GM19455 (cell line): ENCODE results near the gene UCK1.
"Not testable (repeated sequence)": the region's sequence is repeated elsewhere in the genome, so short reads cannot be mapped to it uniquely, and the experiment has no call there.

Experiments
- ATAC-seq: cut with Tn5 transposase; IDR thresholded peaks from one replicate; pipeline ENCODE4 v1.9.1; 2021; ENCODE audit not compliant: unreplicated experiment

UCK1 gene

DNA sequence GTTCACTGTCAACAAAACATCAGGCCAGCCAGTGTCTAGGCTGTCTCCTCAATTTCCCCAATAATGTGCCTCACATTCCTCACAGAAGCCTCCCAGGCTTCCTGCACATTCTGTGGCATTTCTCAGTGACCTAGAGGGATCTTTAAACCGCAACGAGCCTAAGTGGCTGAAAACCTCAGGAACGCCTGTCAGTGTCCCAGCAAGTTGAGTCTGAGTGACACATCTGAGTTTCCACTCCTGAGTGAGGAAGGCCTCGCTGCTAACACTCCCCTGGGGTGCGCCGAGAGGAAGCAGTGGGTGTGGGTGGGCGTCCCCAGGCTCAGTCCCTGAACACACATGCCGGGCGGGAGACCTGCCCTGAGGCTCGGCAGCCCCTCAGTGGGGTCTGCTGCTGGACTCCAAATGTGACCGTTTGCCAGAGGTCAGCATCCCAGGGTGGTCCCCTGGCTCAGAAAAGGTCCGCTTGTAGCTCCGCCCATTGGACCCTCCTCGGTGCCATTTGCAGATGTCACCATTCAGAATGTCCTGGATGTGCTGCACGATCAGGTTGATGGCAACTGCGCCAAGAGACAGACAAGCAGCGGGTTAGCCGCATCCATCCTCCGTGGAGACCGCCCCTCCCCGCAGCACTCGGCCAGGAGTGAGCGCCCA, 6.3 kb downstream of the UCK1 start:
- ATAC-seq: no peak

- ATAC-seq: no peak
Observed at GRCh38 chr9:131523451-131524435, 7.3 kb downstream of the UCK1 start.

DNA sequence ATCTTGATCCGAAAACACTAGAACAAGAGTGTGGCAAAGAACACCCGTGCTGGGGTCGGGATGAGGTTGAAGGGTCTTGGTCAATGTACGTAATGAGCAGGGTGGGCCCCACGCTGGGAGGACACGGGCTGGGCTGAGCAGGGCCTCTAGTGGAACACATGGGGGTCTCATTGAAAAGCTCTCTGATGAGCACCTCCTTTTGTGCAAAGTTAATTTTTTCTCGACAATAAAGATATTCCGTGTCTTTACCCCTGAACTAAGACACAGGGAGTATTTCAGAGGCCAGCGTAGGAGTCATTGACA, 8.0 kb downstream of the UCK1 start:
- ATAC-seq: no peak

DNA sequence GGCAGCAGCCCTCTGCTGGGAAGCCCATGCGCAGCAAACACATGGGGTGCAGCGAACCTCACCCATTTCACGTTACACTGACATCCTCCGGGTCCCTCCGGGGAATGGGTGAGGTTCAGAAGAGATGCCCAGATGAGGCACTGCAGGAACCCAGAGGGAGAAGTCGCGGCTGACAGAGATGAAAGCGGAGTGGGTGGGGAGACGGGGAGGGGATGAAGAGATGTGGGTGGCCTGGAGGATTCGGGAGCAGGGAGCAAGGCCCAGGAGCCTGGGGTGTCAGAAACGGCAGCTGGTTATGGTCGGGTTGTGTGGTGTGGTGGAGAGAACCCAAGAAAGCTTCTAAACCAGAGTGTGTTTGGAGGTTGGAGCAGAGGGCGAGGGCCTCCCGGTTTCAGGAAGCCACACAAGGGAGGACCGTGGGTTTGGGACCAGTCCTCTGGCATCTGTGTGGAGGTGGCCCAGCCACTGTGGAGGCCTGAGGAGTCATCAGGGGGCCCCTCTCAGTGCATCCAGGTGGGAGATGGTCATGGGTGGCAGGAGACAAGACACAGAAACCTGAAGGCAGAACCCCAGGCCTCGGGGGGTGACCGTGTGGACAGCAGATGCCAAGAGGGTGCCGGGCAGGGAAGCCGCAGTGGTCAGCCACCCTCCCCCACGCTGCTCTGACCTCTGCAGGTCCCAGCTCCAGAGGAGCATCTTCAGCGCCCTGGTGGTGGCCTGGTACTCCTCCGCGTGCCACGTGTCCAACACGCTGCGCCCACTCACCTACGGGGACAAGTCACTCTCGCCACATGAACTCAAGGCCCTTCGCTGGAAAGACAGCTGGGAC, 8.6 kb downstream of the UCK1 start:
- ATAC-seq: no peak

- no peak for ATAC-seq
Observed at GRCh38 chr9:131521822-131522221, 9.2 kb downstream of the UCK1 start.

DNA sequence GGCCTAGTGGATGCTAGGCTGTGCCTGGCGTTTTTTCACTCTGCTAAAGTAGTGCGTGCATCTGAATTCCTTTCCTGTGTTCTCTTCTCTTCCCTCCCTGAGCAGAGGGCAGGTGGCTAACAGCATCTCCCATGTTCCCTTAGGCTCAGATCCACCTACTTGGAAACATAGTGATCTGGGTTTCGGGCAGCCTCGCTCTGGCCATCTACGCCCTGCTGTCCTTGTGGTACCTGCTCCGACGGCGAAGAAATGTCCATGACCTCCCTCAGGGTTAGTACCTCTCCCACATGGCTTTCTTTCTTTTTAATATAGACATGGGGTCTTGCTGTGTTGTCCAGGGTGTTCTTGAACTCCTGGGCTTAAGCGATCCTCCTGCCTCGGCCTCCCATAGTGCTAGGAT, 9.9 kb downstream of the UCK1 start:
- no peak for ATAC-seq

- ATAC-seq: no peak
Observed at GRCh38 chr9:131520503-131520902, 10.6 kb downstream of the UCK1 start.

GRCh38 chr9:131518553-131518952, 12.5 kb downstream of the UCK1 start:
- ATAC-seq: no peak

DNA sequence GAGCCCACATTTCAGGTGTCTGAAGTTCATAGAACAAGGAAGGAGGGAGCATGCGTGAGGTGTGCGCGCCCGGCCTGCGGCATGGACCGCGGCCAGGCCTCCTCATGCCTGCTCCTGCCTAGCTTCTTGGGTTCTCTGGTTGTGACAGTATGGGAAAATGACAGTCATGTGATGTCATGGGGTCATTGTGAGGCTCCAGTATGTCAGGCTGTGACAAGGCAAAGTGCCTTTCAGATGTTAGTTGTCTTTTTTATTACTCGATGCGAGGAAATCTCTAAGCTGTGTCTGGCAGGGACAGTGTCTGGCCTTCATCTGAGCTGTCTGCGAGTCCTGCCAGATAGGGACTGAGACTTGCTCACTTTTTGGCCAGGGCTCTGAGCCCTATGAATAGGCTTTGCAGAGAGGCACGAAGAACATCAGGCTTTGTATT, 13.3 kb downstream of the UCK1 start:
- no peak for ATAC-seq

DNA sequence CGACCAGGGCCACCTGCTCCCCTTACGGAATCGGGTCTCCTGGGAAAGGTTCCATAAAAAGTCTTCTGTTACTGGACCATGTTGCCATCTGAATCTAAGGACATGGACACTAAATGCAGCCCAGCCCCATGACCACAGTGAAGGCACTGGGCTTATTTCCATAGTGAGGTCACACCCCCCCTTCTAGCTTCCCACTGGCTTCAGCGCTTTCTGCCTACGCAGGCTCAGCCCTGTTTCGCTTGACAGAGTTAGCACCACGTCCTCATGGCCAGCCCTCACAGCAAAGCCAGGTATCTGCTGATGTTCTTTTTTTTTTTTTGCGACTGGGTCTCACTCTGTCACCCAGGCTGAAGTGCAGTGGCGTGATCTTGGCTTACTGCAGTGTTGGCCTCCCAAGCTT, 14.1 kb downstream of the UCK1 start:
- ATAC-seq: no peak

- no peak for ATAC-seq
Observed at GRCh38 chr9:131516100-131516499, 15.0 kb downstream of the UCK1 start.

DNA sequence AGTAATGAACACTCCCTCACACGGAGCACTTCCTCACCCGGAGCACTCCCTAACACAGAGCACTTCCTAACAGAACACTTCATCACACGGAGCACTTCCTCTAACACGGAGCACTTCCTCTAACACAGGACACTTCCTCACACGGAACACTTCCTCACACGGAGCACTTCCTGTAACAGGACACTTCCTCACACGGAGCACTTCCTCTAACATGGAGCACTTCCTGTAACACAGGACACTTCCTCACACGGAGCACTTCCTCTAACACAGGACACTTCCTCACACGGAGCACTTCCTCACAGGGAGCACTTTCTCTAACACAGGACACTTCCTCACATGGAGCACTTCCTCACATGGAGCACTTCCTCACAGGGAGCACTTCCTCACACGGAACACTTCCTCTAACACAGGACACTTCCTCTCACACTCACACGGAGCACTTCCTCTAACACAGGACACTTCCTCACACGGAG, 15.5 kb downstream of the UCK1 start:
- ATAC-seq: not testable (repeated sequence)

- no peak for ATAC-seq
Observed at GRCh38 chr9:131513177-131513576, 17.9 kb downstream of the UCK1 start.

DNA sequence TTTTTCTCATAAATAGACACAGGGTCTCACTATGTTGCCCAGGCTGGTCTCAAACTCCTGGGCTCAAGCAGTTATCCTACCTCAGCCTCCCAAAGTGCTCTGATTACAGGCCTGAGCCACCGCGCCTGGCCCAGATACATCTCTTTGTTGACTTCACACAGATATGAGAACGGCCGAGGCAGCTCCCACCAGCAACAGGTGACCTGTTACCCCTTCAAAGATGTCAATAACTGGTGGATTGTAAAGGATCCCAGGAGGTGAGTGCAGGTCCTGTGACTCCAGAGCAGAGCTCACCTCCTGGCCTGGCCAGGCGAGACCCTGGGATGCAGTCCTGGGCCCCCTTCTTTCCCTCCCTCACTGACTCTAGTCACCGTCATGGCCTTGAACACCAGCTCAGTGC, 19.2 kb downstream of the UCK1 start:
- no peak for ATAC-seq

- no peak for ATAC-seq
Observed at GRCh38 chr9:131511416-131511815, 19.6 kb downstream of the UCK1 start.

DNA sequence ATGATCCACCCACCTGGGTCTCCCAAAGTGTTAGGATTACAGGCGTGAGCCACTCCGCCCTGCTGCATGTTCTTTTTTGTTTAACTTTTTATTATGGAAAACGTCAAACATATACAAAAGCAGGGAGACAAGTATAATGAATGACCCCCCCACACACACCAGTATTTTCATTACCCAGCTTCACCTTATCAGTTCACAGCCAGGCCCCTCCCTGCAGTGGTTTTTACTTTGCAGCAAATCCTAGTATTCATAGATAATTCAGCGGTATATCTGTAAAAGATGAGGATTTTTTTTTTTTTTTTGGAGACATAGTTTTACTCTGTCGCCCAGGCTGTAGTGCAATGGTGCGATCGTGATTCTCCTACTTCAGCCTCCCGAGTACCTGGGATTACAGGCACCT, 26.1 kb downstream of the UCK1 start:
- ATAC-seq: no peak

- no peak for ATAC-seq
Observed at GRCh38 chr9:131503626-131504465, 27.2 kb downstream of the UCK1 start.

DNA sequence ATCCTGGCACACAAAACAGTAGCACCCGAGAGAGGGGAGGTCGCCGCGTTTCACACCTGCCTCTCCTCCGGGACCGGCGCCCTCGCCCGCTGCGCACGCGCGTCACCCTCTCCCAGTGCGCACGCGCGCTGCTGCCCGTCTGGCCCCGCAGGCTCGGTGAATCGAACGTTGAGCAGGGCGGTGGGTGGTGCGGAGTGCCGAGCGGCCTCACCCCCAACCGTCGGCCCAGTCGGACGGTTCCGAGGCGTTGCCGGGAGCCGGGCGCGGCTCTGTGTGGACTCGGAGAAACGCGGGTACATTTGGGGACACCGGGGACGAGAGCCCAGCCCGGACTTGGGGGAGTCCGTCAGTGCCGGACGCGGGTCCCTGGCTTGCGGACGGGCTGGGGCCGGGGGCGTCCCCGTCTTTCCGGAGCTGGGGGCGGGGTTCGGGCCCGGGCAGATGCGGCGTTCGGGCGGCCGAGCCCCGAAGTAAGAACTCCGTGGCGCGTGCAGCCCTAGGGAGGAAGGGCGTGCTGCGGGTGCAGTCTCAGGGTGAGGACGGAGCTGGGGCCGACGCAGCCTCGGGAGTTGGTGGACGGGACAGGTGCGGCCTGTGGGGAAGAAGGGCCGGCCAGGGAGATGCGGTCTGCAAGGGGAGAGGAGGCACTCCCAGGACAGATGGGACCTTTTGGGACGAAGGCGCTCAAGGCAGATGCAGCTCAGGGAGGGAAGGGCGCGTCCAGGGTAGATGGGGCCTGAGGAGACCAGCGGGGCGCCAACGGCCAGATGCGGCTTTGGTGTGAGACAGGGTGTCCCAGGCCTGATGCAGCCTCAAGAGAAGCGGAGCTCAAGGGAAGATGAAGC, 28.1 kb downstream of the UCK1 start, which contains the start of gene POMT1:
TSS of gene POMT1 (plus strand) at position 138 of the 845 bp plus-strand sequence. CDS start 1,301 bp downstream, outside the sequence.
- peak; percentile 78 for ATAC-seq

GRCh38 chr9:131500939-131501541, 30.0 kb downstream of the UCK1 start:
- no peak for ATAC-seq
